GM18505 (cell line): ENCODE results near the gene MYO3B.
"Not testable (repeated sequence)": the region's sequence is repeated elsewhere in the genome, so short reads cannot be mapped to it uniquely, and the experiment has no call there.

Source experiments
- ATAC-seq: cut with Tn5 transposase; IDR thresholded peaks from one replicate; pipeline ENCODE4 v1.9.1; 2021; ENCODE audit not compliant: unreplicated experiment
- POLR2A ChIP-seq: IDR thresholded peaks from 4 replicates; pipeline ENCODE4 v1.6.1; 2011; ENCODE audit warnings: borderline replicate concordance; ENCODE audit not compliant: insufficient read depth, insufficient read length; ENCODE audit errors: extremely low read depth

The MYO3B gene

GRCh38 chr2:170340693-170341068 lies 162.7 kb downstream of the MYO3B start:
- no peak for ATAC-seq
- no peak for TF ChIP-seq POLR2A

- ATAC-seq, result no peak
- no peak for TF ChIP-seq POLR2A
These were observed 164.0 kb downstream of the MYO3B start for GRCh38 chr2:170341684-170342623.

GRCh38 chr2:170344663-170345346 lies 166.9 kb downstream of the MYO3B start:
- TF ChIP-seq POLR2A, result no peak
- ATAC-seq, result no peak

GRCh38 chr2:170345607-170346006 lies 167.7 kb downstream of the MYO3B start:
- no peak for TF ChIP-seq POLR2A
- ATAC-seq, result no peak

- ATAC-seq, result not testable (repeated sequence)
These were observed 171.3 kb downstream of the MYO3B start for GRCh38 chr2:170349269-170349668.

GRCh38 chr2:170350929-170351826 lies 173.2 kb downstream of the MYO3B start:
- no peak for TF ChIP-seq POLR2A
- ATAC-seq, result no peak

- ATAC-seq, result no peak
- TF ChIP-seq POLR2A, result no peak
These were observed 175.8 kb downstream of the MYO3B start for GRCh38 chr2:170353723-170354122.

GRCh38 chr2:170354388-170354787 lies 176.4 kb downstream of the MYO3B start:
- TF ChIP-seq POLR2A, result no peak
- ATAC-seq, result no peak

GRCh38 chr2:170354855-170355780 lies 177.2 kb downstream of the MYO3B start:
- no peak for ATAC-seq
- no peak for TF ChIP-seq POLR2A

- TF ChIP-seq POLR2A, result no peak
- no peak for ATAC-seq
These were observed 181.5 kb downstream of the MYO3B start for GRCh38 chr2:170359466-170359865.

- no peak for ATAC-seq
- no peak for TF ChIP-seq POLR2A
These were observed 182.7 kb downstream of the MYO3B start for GRCh38 chr2:170360546-170361089.

- TF ChIP-seq POLR2A, result no peak
- ATAC-seq, result no peak
These were observed 183.4 kb downstream of the MYO3B start for GRCh38 chr2:170361090-170361936.
